GM18498 (cell line): ENCODE results near the gene URB2.
"Not testable (repeated sequence)": the region's sequence is repeated elsewhere in the genome, so short reads cannot be mapped to it uniquely, and the experiment has no call there.

ENCODE experiments used
- ATAC-seq: cut with Tn5 transposase; IDR thresholded peaks from one replicate; pipeline ENCODE4 v1.9.1; 2021; ENCODE audit warnings: mild to moderate bottlenecking, moderate library complexity; ENCODE audit not compliant: unreplicated experiment

URB2 gene

GRCh38 chr1:229625915-229626831, at the start of gene URB2, which contains the start of gene TAF5L:
TSS of gene URB2 (plus strand) at chr1:229626247. CDS start at chr1:229627634, 1,387 bp downstream.
TSS of gene TAF5L (minus strand) at chr1:229626122. CDS start at chr1:229614482, 11,640 bp downstream.
- peak; percentile 89 for ATAC-seq

- peak; percentile 50 for ATAC-seq
Observed at GRCh38 chr1:229578168-229579058, 47.6 kb upstream of the URB2 start.

GRCh38 chr1:229579059-229579673, 46.9 kb upstream of the URB2 start:
- ATAC-seq, result peak; percentile 91

GRCh38 chr1:229581485-229581884, 44.6 kb upstream of the URB2 start:
- no peak for ATAC-seq

GRCh38 chr1:229582011-229582694, 43.9 kb upstream of the URB2 start:
- ATAC-seq, result no peak

- ATAC-seq, result no peak
Observed at GRCh38 chr1:229582715-229583114, 43.3 kb upstream of the URB2 start.

- no peak for ATAC-seq
Observed at GRCh38 chr1:229585338-229585737, 40.7 kb upstream of the URB2 start.

- ATAC-seq, result no peak
Observed at GRCh38 chr1:229590119-229590518, 35.9 kb upstream of the URB2 start.

GRCh38 chr1:229593800-229594199, 32.2 kb upstream of the URB2 start:
- ATAC-seq, result no peak

GRCh38 chr1:229594227-229595008, 31.6 kb upstream of the URB2 start:
- no peak for ATAC-seq

GRCh38 chr1:229595876-229596275, 30.2 kb upstream of the URB2 start:
- not testable (repeated sequence) for ATAC-seq

- ATAC-seq, result no peak
Observed at GRCh38 chr1:229596925-229597699, 28.9 kb upstream of the URB2 start.

- ATAC-seq, result no peak
Observed at GRCh38 chr1:229597877-229598276, 28.2 kb upstream of the URB2 start.

- ATAC-seq, result no peak
Observed at GRCh38 chr1:229599218-229599954, 26.7 kb upstream of the URB2 start.

GRCh38 chr1:229600229-229600628, 25.8 kb upstream of the URB2 start:
- ATAC-seq, result no peak

- ATAC-seq, result no peak
Observed at GRCh38 chr1:229603371-229604005, 22.6 kb upstream of the URB2 start.

- no peak for ATAC-seq
Observed at GRCh38 chr1:229607370-229607769, 18.7 kb upstream of the URB2 start.

GRCh38 chr1:229608590-229608989, 17.5 kb upstream of the URB2 start:
- ATAC-seq, result no peak
